Activated T-helper 9 cell treated with anti-CD3 and anti-CD28 coated beads, Interleukin-2, amount 50 U/mL, for 16 hours (primary cell): Measurements from ENCODE around the gene ZNF407.

Experiments
- DNase-seq: peaks from one replicate; pipeline ENCODE4 v3.0.0-alpha.2; 2020; ENCODE audit warnings: low read depth

Gene ZNF407

DNA sequence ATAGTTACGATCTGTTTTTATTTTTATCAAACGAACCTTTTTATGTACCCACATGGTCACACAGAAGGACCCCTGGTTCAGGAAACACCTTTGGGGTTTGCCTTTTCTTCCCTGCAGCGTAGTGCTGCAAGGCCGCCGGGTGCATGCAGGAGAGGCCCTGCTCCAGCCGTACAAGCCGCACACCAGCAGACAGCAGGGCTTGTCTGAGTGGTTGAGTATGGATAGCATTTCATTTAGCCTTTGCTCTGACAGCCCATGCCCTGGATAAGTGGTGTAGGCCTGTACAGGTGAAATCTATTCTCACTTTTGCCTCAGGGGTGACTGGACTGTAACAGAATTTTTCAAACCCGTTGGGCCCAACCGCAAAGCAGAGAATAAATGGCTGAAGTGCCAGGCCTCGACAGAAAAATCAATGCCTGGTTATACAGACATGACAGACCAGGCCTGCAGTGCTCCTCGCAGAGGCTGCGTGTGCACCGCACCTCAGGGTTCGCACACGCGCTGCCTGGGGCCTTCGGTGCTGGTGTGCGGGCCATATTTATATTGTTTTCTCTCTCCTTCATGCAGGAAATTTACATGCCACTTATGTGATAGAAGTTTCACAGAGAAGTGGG is 279.1 kb downstream of the ZNF407 start:
- DNase-seq: no peak

DNA sequence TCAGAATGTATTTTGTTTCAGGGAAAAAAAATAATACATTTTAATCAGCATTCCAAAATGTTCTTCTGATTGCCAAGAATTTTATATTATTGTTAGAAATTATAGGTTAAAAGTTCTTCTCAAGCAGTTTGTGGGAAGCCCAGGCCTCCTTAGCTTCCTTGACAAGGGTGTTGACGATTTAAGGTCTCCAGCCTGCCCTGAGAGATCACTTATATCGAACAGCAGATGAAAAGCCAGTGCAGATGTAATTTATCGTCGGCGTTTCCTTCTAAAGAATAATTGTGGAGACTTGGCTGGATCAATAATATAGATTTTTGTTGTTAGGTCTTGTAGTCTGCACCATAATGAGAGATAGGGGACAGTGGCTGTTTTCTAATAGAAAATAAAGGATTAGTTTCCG is 280.6 kb downstream of the ZNF407 start:
- no peak for DNase-seq

DNA sequence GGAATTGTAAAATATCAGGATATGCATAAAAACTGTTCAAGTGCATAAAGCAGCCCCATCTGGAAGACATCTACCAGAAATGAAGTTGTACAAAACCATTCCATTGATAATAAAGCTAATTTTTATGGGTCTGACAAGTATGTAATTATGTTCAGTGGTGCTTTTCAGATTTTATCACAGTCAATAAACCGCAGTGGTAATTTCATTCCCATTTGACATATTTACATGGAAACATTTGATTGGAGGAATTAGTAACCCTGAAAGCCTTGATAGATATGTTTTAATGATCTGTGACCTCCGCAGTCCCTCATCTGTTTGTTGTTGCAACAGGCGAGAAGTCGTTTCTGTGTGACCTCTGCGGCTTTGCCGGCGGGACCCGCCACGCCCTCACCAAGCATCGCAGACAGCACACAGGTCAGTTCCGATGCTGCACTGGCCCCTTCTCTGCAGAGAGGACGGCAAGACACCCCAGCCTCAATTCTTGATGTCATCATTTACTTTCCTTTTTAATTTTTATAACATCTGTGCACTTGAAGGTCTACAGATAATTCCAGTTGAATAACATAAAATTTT is 283.1 kb downstream of the ZNF407 start:
- DNase-seq: no peak

DNA sequence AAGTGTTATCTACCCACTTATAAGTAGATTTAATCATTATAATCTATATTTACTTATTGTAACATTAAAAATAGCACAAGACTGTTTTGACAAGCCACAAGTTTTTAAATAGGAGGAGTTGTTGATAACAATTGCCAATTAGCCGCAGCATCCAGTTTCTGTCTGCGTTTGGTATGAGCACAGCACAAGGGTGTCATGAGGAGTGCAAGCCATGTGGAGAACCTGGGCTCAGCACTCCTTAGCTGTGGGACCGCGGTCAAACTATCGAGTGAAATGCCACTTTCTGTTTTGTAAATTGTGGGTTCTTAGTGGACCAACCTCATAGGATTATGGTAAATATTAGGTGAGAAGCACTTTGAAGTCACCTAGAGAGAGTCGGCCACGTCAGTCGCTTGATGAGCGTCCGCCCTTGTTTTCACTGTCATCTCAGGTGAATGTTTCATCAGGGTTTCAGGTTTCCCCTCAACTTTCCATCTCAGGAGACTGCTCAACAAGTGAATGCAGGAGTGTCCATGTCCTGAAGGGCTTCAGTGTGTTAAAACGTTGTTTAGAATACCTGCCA is 294.5 kb downstream of the ZNF407 start:
- no peak for DNase-seq

DNA sequence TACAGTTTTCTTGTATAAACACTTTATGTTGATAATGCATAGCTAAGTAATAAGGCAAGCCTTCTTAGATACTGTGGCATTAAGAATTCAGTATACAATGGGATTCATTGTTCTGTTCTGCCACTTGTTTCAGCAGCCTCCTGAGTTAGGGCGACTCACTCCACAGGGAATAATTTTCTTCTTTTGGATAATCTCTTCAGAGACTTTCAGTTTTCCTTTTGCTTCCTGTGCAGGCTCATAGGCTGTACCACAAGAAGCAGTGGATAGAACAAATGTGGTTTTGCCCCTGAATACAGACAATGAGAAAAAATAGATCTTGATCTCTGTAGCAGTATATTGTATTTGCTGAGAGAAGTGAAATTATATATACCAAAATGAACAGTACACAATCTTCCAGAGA is 298.0 kb downstream of the ZNF407 start:
- DNase-seq: no peak

DNA sequence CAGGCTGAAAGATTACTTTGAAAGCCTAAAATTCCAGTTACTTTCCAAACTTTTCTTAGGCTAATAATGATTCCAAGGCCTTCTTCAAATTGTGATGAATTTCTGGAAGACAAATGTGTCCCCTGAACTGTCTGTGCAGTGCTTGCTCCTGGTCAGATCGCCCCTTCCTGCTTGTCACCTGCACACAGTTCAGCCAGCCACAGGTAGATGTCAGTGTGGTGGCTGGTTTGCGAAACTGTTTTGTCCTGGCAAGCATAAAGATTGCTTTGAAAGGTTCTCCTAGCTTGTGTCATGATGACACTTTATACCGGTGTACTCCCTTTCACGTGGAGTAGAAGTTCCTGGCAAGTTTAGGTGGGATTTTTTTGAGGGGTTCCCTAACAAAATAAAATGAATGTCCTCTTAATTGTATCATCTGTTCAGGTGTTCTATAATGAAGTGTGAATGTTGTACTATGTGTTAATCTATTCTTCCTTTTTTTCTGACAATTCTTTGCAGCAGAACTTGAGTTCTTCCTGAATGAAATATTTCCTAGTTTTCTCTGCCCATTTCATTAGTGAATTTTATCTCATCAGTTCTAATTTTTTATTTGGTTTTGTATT is 298.8 kb downstream of the ZNF407 start:
- no peak for DNase-seq

DNA sequence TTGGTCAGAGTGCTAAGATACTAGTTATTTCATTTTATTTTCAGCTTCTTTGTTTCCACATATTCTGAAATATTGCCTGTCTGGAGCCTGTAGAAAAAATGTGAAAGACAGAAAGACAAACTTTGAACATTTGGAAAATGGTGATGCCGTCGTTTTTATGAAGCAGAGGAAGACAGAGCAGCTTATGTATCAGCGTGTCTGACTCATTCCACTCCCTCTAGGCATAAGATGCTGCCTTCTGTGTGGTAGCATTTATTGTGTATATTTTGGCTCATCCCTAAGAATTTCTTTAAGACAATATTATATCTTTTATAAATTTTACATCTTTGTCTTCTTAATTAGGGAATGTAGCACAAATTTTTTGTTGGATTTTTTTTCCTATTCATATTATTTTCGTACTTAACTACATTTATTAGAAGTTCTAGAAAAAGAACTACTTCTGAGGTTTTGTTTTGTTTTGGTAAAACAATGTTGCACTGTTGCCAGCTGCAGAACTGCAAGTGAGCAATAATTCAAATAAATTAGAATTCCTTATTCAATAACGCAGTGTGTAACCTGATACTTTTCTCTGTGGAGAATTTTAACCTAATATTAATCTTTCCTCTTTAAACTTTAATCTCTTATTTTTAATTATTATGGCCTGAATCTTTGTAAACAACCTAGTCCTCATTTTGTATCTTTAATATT is 300.4 kb downstream of the ZNF407 start:
- no peak for DNase-seq

DNA sequence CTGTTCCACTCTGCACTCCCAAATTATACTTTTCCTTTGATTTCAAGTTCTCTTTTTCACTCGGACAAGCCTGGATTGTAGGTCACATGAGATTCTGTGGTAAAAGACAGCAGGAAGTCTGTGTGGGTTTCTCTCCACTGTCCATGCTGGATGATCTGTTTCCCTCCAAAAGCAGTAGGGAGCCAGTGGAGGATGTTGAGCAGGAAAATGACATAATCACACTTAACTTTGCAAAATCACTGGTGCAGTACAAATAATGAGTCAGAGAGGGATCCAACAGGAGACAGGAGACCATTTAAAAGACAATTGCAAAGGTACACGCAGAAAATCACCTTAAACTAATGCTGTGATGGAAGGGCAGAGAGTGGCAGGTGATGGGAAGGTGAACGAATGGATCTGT is 301.3 kb downstream of the ZNF407 start:
- no peak for DNase-seq

DNA sequence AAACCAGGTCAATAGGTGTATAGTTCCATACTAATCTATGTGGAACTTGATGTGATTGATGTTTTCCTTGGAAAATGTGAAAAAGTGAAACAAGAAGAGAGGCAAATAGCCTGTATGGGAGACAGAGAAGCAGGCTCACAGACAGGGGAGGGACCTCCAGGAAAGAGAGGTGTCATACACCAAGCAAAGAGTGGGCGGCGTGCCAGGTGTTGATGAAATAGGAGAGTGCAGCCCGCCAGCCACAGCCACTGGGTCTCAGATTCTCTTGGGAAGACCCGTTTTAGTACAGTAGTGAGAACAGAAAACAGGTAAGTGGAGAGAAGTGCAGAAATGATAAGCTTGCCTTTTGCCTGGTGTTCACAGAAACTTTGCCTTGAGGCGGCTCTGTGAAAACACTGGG is 301.9 kb downstream of the ZNF407 start:
- no peak for DNase-seq

DNA sequence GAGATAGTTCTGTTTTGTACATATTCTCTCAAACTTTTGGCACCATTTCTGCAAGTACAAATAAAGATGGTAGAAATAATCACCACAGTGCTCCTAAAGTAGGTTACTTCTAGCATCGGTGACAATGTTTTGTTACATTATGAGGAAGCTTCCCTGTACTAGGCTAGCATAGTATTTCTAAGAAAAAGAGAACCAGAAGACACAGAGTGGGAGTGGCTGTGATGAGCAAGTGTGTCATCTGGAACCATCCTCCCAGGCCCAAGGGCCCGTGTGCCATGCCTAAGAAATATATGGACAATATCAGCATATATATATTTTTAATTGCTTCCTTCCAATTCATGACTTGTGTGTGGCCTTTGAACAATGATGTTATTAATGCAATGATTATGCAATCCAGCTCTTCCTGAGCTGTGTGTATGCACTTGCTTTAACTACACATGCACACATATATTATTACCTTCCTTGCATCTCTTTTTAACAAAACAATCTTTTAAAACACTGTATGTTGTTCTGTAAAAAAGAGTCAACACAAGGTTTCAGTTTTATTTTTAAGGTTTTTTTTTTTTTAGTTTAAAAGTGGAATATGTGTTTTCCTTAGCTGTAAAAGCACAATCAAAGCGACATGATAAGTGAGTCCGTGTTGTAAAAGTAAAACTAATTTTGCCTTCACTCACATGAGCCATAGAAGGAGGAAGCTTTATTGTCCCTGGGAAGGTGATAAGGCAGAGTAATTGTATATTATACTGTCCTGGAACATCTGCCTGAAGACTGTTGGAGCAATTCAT is 303.9 kb downstream of the ZNF407 start:
- no peak for DNase-seq

DNA sequence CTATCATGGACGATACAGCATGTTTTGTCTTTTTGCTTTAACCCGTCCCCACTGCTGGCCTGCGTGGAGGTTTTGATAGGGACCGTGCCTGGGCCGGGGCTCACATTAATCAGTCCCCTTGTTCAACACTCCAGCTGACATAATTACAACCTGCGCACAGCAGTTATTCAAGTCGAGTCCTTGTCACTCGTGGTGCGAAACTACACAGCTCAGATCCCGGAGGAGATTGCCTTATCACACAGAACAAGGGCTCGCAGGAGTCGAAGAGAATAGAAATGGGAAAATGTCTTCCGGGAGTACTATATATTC is 304.4 kb downstream of the ZNF407 start:
- DNase-seq: no peak

DNA sequence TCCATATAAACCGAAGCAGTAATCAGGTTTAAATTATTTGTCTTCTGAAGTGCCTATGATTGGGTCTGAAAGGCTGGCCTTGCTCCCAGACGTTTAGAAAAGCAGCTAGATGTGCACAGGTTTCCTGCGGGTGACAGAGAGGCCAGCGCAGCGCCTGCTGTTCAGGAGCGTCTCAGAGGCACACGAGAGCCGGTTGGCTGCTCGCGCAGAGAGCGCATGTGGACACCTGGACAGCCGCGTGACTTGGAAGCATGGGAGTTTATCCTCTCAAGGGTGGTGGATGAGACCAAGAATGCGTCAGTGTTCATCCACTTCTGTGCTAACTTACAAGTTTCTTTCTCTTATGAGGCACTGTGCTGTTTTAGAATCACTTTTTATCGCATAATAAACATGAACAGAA is 307.6 kb downstream of the ZNF407 start:
- no peak for DNase-seq

DNA sequence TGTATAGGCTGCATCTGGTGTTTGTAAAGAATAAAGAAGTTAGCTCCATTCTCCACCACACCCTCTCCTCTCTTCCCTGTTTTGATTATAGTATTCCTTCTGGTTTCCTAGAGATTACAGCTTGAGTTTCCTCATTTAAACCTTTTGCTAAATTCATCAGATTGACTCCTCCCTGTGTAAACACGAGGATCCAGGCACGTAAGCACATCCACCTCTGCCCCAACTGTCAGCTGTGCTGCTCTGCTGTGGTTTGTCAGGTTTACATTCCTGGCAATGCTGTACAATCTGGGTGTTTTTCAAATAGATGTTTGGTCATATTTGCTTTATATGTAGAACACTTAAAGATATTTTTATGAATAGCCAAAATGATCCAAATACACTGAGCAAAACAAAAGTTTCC is 308.5 kb downstream of the ZNF407 start:
- no peak for DNase-seq

DNA sequence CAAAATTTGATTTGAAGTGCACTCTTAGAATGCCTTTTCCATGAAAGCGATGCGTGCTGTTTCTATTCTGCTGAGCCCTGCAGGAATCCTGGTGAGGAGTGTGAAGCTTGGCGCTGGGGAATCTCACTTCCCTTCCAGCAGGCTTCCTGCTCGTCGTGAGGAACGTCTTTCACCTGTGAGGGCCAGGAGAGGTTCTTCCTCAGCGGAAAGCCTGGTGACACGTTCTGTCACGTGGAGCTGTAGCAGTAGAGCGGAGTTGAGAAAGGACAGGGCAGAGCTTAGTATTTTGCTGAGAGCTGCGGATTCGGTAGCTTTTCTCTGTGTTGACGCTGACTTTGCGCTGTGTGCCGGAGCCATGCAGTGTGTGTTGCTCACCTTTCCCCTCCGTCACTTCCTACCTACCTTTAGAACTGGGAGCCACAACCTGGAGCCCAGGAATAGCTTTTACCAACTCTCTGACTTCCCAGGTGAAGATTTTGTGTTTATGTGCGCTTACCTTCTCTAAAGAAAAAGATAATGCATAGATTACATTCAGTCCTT is 316.5 kb downstream of the ZNF407 start:
- DNase-seq: no peak

DNA sequence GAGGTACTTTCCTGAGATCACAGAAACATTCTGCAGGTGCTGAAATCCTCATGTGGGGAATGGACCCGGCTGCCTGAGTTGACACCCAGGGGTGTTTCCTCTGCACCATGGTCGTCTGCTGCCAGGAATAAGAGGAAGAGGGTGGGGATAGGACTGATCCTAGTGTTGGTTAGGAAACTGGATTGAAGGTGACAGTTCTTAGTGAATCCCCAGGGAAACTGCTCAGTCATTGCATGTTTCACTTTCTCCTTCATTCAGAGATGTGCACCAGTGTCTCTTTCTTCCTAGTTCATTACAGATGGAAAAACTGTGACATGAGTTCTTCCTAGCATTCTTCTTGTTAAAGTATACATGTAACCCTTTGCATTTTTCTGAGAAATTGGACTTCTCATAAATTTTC is 317.0 kb downstream of the ZNF407 start:
- no peak for DNase-seq

DNA sequence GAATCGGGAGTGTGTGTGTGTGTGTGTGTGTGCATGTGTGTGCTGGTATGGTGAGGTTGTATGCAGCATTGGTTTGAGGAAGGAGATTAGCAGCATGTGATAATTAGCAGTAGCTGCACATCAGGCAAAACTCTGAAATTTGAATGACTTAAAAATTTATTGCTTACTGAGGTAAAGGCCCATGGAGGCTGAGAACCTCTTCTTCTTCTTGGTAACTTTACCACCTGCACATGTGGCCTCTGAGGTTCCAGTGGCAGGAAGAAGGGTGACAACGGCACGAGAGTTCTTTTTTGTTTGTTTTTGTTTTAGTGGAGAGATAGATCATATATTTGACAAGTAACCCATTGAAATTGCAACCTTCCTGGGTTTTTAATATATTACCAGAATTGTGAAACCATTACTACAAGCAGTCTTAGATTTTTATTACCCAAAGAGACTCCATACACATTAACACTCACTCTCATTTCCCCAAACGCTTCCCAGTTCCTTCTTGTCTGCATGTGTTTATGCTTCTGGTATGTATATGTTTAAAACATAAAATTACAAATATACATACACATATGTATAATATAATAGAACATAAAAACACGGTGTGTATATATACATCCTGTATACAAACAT is 319.2 kb downstream of the ZNF407 start:
- no peak for DNase-seq

DNA sequence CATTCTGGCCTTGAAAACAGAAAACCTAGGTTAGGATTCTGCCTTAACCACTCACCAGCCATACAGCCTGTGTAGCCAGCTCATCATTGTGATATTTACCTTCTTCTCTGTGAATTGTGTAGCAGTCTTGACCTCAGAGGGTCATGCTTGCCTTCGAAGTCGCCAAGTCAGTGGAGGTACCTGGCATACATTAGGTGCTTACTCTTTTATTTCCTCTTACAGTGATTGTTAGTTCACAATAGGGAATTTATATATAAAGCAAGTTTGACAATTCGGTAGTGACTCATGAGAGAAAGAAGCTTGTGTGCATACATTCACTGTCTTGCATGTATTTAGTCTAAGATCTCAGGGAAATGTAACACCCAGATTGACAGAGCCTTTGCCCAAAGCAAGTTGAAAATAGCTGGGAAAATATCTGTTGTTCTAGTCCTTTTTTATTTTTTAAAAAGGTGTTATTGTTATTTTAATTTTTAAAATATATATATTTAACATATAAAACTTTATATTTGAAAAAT is 320.7 kb downstream of the ZNF407 start:
- no peak for DNase-seq

DNA sequence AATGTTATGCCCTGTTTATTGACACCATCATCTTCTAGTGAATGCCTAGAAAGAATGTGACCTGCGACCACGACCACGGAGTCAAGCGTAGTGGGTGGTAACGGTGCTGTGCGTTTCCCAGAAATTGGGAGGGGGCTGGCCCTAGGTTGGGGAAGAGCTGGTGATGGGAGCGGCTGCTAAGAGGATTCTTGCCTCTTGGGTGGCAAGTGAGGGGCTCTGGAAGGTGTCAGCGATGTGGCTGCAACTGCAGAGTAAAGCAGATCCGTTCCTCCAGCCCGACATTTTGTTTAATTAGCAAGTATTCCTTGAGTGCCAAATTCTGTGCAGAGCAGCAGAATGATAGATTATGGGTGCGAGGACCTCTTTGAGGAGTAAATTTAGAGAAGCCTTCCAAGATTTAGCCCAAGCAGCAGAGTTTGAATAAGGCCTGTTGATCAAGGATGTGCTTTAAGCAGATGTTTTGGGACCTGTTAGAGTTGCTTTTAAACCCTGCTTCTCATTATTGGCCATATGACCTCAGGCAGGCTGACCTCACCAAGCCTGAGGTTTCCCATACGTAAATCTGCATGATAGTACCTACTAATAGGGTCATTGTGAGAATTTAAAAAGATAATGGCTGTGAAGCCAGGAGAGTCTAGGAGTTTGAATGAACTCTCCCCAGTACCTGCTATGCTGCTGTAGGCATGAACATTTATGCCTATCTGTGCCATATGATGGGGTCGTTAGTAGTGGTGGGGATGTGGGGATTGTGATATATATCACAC is 323.6 kb downstream of the ZNF407 start:
- DNase-seq: no peak

DNA sequence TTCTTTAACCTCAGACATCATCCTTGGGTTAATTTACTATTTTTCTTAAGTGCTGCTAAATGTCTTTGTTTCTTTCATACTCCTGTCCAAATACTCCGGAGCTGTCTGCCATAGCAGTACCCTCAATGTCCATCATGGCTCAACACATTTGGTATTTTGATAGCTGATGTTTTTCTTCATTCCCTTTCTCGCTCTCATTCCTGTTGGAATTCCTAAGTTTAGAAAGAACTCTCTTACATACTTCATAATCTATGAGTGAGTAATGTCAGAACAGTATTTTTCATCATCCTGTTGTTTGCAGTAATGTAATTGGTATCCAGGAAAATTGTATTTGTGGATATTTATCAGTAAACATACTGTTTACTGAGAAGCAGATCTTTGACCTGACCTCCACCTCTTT is 328.4 kb downstream of the ZNF407 start:
- DNase-seq: no peak

DNA sequence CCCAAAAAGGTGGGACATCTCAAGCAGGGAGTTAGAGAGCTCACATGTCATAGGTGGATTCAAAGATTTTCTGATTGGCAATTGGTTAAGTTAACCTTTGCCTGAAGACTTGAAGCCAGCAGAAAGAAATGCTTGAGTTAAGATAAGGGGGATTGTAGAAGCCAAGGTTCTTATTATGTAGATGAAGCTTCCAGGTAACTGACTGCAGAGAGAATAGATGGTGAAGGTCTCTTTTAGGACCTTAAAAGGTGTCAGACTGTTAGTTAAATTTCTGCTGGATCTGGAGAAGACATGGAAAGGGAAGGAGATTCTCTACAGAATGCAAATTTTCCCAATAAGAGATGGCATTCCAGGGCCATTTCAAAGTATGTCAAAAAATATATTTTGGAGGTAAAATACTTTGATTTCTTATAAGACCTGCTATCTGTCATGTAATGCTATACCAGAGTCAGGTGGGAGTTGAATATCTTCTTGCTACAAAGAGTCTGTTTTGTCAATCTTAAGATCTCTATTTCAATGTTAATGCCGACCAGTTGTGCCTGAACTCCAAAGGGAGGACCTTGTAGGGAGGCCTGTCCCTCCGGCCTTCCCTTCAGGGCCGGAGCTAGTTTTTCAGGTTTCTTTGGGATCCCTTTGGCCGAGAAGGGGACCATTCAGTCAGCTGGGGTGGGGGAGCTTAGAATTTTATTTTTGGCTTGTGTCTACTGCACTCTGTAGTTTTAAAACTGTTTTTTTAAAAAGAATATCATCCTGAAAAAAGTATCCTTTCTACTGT is 330.7 kb downstream of the ZNF407 start:
- no peak for DNase-seq
